Measurements from ENCODE around the gene C1orf232.

GRCh38 chr1:26132128-26132833, 36.5 kb downstream of the C1orf232 start:
- TF ChIP-seq CTCF (IDR thresholded peaks at IDR 0.05; ENCODE audit: low read length) (no peak), EZH2 (IDR thresholded peaks at IDR 0.05; ENCODE audit: borderline replicate concordance, low read length) (no peak)

Measured in OCI-LY1 (cell line).